HepG2 (cell line): ENCODE measurements around the gene ZNF669. TPM values are rescaled to one million over a fixed set of nuclear protein-coding genes. Genes with fewer than 3 reads are reported as not detected.

ENCODE experiments used
- HNRNPLL ChIP-seq: fragments of 200-400 bp; formaldehyde crosslinking; IDR thresholded peaks from 2 replicates; pipeline ENCODE4 v1.6.1; 2017; ENCODE audit warnings: mild to moderate bottlenecking, low read depth, low read length; ENCODE audit not compliant: poor library complexity, severe bottlenecking
- KAT2B ChIP-seq: fragments of 150-350 bp; IDR thresholded peaks from 2 replicates; pipeline ENCODE4 v1.6.1; 2014; ENCODE audit warnings: low read depth, low read length, borderline replicate concordance
- KLF6 ChIP-seq: IDR thresholded peaks from 2 replicates; pipeline ENCODE4 v1.8.0; 2016; ENCODE audit warnings: missing biosample characterization, missing genetic modification reagents
- PAF1 ChIP-seq: IDR thresholded peaks from 2 replicates; pipeline ENCODE4 v1.6.1; 2016; ENCODE audit warnings: missing genetic modification reagents, missing compliant biosample characterization
- PATZ1 ChIP-seq: sonication (generic); formaldehyde crosslinking; IDR thresholded peaks from 2 replicates; pipeline ENCODE4 v1.4.0; 2020; ENCODE audit warnings: missing genetic modification reagents
- TARDBP ChIP-seq: sonication (generic); formaldehyde crosslinking; IDR thresholded peaks from 2 replicates; pipeline ENCODE4 v1.8.0; 2022; ENCODE audit warnings: mild to moderate bottlenecking, missing genetic modification reagents
- TOPORS ChIP-seq: sonication (generic); formaldehyde crosslinking; IDR thresholded peaks from 2 replicates; pipeline ENCODE4 v1.8.0; 2023; ENCODE audit warnings: mild to moderate bottlenecking, missing genetic modification reagents
- ZBTB37 ChIP-seq: sonication (generic); formaldehyde crosslinking; IDR thresholded peaks from 2 replicates; pipeline ENCODE4 v1.4.0; 2020; ENCODE audit warnings: mild to moderate bottlenecking, missing genetic modification reagents
- ZBTB7B ChIP-seq: sonication (generic); formaldehyde crosslinking; IDR thresholded peaks from 2 replicates; pipeline ENCODE4 v1.4.0; 2020; ENCODE audit warnings: missing genetic modification reagents
- ZFY ChIP-seq: sonication (generic); formaldehyde crosslinking; IDR thresholded peaks from 2 replicates; pipeline ENCODE4 v1.4.0; 2020; ENCODE audit warnings: missing genetic modification reagents
- ZNF256 ChIP-seq: sonication (generic); formaldehyde crosslinking; conservative IDR thresholded peaks from 2 replicates; pipeline ENCODE4 v1.4.0; 2020; ENCODE audit warnings: missing genetic modification reagents
- ZNF564 ChIP-seq: sonication (generic); formaldehyde crosslinking; IDR thresholded peaks from 2 replicates; pipeline ENCODE4 v1.8.1; 2023; ENCODE audit warnings: mild to moderate bottlenecking, missing genetic modification reagents
- ZNF891 ChIP-seq: sonication (generic); formaldehyde crosslinking; IDR thresholded peaks from 2 replicates; pipeline ENCODE4 v1.5.0; 2020; ENCODE audit warnings: mild to moderate bottlenecking, missing genetic modification reagents
- polyA plus RNA-seq, 8 experiments: library from polyadenylated mRNA; depleted of rRNA in 3 of 8; stranded (reverse) in 7 of 8; unstranded in 1 of 8; fragments of >200 nt; fragmentation: Illumina TruSeq in 4 of 8; extraction: Trizol in 4 of 8; gene quantifications; 2 replicates each; pipeline versions ENCODE4 v1.2.1 to v1.2.3, GENCODE V29; 2011 to 2016; ENCODE audit warnings: low read depth in 4 of 8, missing spikeins in 1 of 8, mixed read lengths in 1 of 8; ENCODE audit not compliant: insufficient read depth in 1 of 8
- total RNA-seq, 5 experiments: library from RNA; depleted of rRNA; stranded (reverse); fragments of >200 nt; fragmentation: Illumina TruSeq; extraction: Trizol; gene quantifications; 2 replicates each; pipeline ENCODE4 v1.2.3, GENCODE V29; 2016; ENCODE audit warnings: low read depth in 1 of 5

Gene ZNF669
- total and polyA plus RNA-seq, 2 of the 13 experiments (the other 11 are each of a cell fraction or from before 2014, with no cell fraction given) = 3.1 to 14.6 TPM

- TF ChIP-seq TOPORS (0 out of 2 replicates have a peak, but pooled peaks have one; percentile 29), PAF1 (CRISPR knock-in tag) (no peak), ZBTB7B (peak; percentile 54; the same call in 1 of the 2 replicates), ZBTB37 (CRISPR knock-in tag) (no peak), KLF6 (CRISPR knock-in tag) (peak; percentile 82; the same call in 1 of the 2 replicates), PATZ1 (peak; percentile 69), ZNF564 (CRISPR knock-in tag) (peak; percentile 45; the same call in 1 of the 2 replicates), ZNF891 (CRISPR knock-in tag) (0 out of 2 replicates have a peak, but pooled peaks have one; percentile 32), TARDBP (CRISPR knock-in tag) (peak; percentile 67; the same call in 1 of the 2 replicates), KAT2B (no peak), ZNF256 (CRISPR knock-in tag) (no peak; the same call in 1 of the 2 replicates), HNRNPLL (peak; percentile 94), ZFY (CRISPR knock-in tag) (peak; percentile 93)
Observed at GRCh38 chr1:247111700-247112478, 7.7 kb upstream of the ZNF669 start (continued).
